Measurements from ENCODE around the gene S100PBP.

- TF ChIP-seq YY1 (IDR thresholded peaks at IDR 0.05; ENCODE audit: low read depth) (no peak), EGR1 (IDR thresholded peaks at IDR 0.05) (no peak), EP300 (IDR thresholded peaks at IDR 0.05; ENCODE audit: borderline replicate concordance) (no peak), TEAD4 (IDR thresholded peaks at IDR 0.05) (no peak), REST (IDR thresholded peaks at IDR 0.05; ENCODE audit: low read depth) (no peak), CEBPB (IDR thresholded peaks at IDR 0.05) (no peak), MAX (IDR thresholded peaks at IDR 0.05) (no peak), FOXM1 (IDR thresholded peaks at IDR 0.05; ENCODE audit: borderline replicate concordance, low read depth) (no peak)
Measured at GRCh38 chr1:32784817-32785216, 32.6 kb upstream of the S100PBP start.

All from Ishikawa (cell line).